ENCODE data around the gene SCN11A. TPM values are rescaled to one million over a fixed set of nuclear protein-coding genes. Genes with fewer than 3 reads are reported as not detected.

SCN11A gene
- polyA plus RNA-seq, 3 donors, result not detected

GRCh38 chr3:39011191-39011736 is 40.5 kb downstream of the SCN11A start:
- no peak overlapping the region for H3K9ac ChIP-seq (ENCODE audit: insufficient read depth, low read length, poor library complexity, severe bottlenecking)
- no peaks in the 10 kb centered on the region for H3K79me2 ChIP-seq (ENCODE audit: insufficient read depth, low read length)
- intact Hi-C loops (cut with micrococcal nuclease), result no loop called here
- TF ChIP-seq CTCF (IDR thresholded peaks at IDR 0.05), result no peak
- Mint-ChIP-seq H3K4me1 (peaks cover 13% of the 10 kb centered on the region), H3K9me3 (peaks cover 0 to 8% (median 0%) of the 10 kb centered on the region in 7 donors), H3K4me3 (no peak overlapping the region), H3K27me3 (ENCODE audit: low read depth in 3 of 3) (peaks cover 0 to 2% (median 0%) of the 10 kb centered on the region in 3 donors), H3K36me3 (no peaks in the 10 kb centered on the region), H3K27ac (peak overlapping the region in 1 of 7 donors; percentile 46)
- peak overlapping the region; percentile 21 for H2AFZ ChIP-seq (ENCODE audit: insufficient read depth, low read depth, low read length, poor library complexity, severe bottlenecking)
- H3K9me3 ChIP-seq (replicated peaks in 1 of 2; ENCODE audit: control insufficient read depth in 1 of 2, insufficient read depth in 1 of 2, low read length in 2 of 2), result no peaks in the 10 kb centered on the region
- no CpG with 5 or more reads among the region's 2 CpGs for WGBS (ENCODE audit: insufficient coverage)
- no peaks in the 10 kb centered on the region for H3K36me3 ChIP-seq (replicated peaks in 1 of 2; ENCODE audit: control insufficient read depth in 1 of 2, insufficient read depth in 2 of 2, low read length in 2 of 2)
- no peak overlapping the region for H3K27ac ChIP-seq (ENCODE audit: low read depth in 1 of 2, low read length in 2 of 2)
- H3K4me1 ChIP-seq (ENCODE audit: control insufficient read depth in 1 of 2, insufficient read depth in 2 of 2, low read length in 2 of 2), result peaks cover 0 to 3% of the 10 kb centered on the region in 2 donors
- no peak for DNase-seq
- H3K4me3 ChIP-seq (replicated peaks in 1 of 3; ENCODE audit: low read depth in 2 of 3, low read length in 3 of 3), result no peak overlapping the region
- no peaks in the 10 kb centered on the region for H4K20me1 ChIP-seq (ENCODE audit: insufficient read depth, low read length)
- no peaks in the 10 kb centered on the region for H3K27me3 ChIP-seq (ENCODE audit: control insufficient read depth in 2 of 2, insufficient read depth in 2 of 2, low read length in 2 of 2)
- no peak overlapping the region for H3K4me2 ChIP-seq (replicated peaks; ENCODE audit: extremely low read depth, low read length, poor library complexity, severe bottlenecking)

DNA sequence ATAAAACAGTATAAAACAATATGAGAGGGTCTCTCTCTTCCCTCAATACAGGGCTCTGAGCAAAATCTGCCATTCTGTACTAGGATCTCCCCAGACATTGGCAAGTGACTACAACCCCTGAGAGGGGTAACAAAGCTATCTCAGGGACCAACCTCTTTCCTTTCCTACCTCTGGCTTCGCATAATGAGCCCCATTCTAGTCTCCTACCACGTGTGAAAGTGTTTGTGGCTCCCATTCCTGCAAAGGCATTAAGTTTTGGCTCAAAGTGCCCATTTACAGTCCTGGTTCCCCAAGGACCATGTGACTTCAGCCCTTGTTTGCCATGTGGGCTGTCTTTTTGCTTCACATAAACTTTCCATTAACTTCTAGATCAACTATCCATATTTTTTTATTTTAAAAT is 46.4 kb downstream of the SCN11A start:
- TF ChIP-seq CTCF (IDR thresholded peaks at IDR 0.05), result no peak

More for the DNA sequence above, 46.4 kb downstream of the SCN11A start:
- Histone ChIP-seq H3K4me2 (replicated peaks; ENCODE audit: extremely low read depth, low read length, poor library complexity, severe bottlenecking) (no peak overlapping the region), H2AFZ (ENCODE audit: insufficient read depth, low read depth, low read length, poor library complexity, severe bottlenecking) (no peak overlapping the region), H3K27ac (ENCODE audit: low read depth in 1 of 2, low read length in 2 of 2) (no peak overlapping the region), H3K4me1 (ENCODE audit: control insufficient read depth in 1 of 2, insufficient read depth in 2 of 2, low read length in 2 of 2) (no peaks in the 10 kb centered on the region), H3K79me2 (ENCODE audit: insufficient read depth, low read length) (no peaks in the 10 kb centered on the region), H3K27me3 (ENCODE audit: control insufficient read depth in 2 of 2, insufficient read depth in 2 of 2, low read length in 2 of 2) (no peaks in the 10 kb centered on the region), H3K9ac (ENCODE audit: insufficient read depth, low read length, poor library complexity, severe bottlenecking) (no peak overlapping the region), H3K4me3 (replicated peaks in 1 of 3; ENCODE audit: low read depth in 2 of 3, low read length in 3 of 3) (no peak overlapping the region), H3K36me3 (replicated peaks in 1 of 2; ENCODE audit: control insufficient read depth in 1 of 2, insufficient read depth in 2 of 2, low read length in 2 of 2) (no peaks in the 10 kb centered on the region), H4K20me1 (ENCODE audit: insufficient read depth, low read length) (no peaks in the 10 kb centered on the region), H3K9me3 (replicated peaks in 1 of 2; ENCODE audit: control insufficient read depth in 1 of 2, insufficient read depth in 1 of 2, low read length in 2 of 2) (no peaks in the 10 kb centered on the region)
- DNase-seq, result no peak
- intact Hi-C loops (cut with micrococcal nuclease), result no loop called here
- Mint-ChIP-seq H3K27ac (no peak overlapping the region), H3K36me3 (no peaks in the 10 kb centered on the region), H3K4me1 (no peaks in the 10 kb centered on the region), H3K9me3 (peaks cover 0 to 8% (median 0%) of the 10 kb centered on the region in 7 donors), H3K4me3 (no peak overlapping the region), H3K27me3 (ENCODE audit: low read depth in 3 of 3) (peaks cover 0 to 3% (median 1%) of the 10 kb centered on the region in 3 donors)
- 67% methylated on average over 2 of the region's 2 CpGs for WGBS (ENCODE audit: insufficient coverage)

Small RNA genes lying within 50 kb of the gene (small RNA-seq; reads per million reads assigned to genes)
- gene RNU6-1227P (ENCODE audit: insufficient read length, low read depth), result not detected

Other genes with a start within 250 kb of the SCN11A start
- not detected for gene SCN10A, start 235.7 kb downstream of the SCN11A start, polyA plus RNA-seq
- gene WDR48, start 72 bp upstream of the SCN11A start, polyA plus RNA-seq, result 10 to 100 TPM; 15.0 to 22.7 (median 17.1) TPM
- gene GORASP1, start 55.7 kb upstream of the SCN11A start, polyA plus RNA-seq, result 100 to 1,000 TPM in 1 of 3 donors, 10 to 100 TPM in 2; 23.2 to 105 (median 31.2) TPM
- gene TTC21A, start 55.7 kb upstream of the SCN11A start, polyA plus RNA-seq, result 10 to 100 TPM in 1 of 3 donors, 1 to 10 TPM in 1, under 1 TPM in 1; 0.67 to 12.9 (median 2.2) TPM
- 100 to 1,000 TPM; 104 to 487 (median 113) TPM for gene CSRNP1, start 101.6 kb upstream of the SCN11A start, polyA plus RNA-seq
- gene XIRP1, start 140.7 kb upstream of the SCN11A start, polyA plus RNA-seq, result not detected
- gene CX3CR1, start 228.1 kb upstream of the SCN11A start, polyA plus RNA-seq, result 100 to 1,000 TPM in 2 of 3 donors, 10 to 100 TPM in 1; 25.9 to 405 (median 184) TPM